ENCODE data around the gene CYTH1. TPM values are rescaled to one million over a fixed set of nuclear protein-coding genes. Genes with fewer than 3 reads are reported as not detected.

CYTH1 gene
- total RNA-seq, 1 experiment from 2014 or later, result 20.0 TPM

- no peak for TF ChIP-seq AFF4 (CRISPR knock-in tag; IDR thresholded peaks at IDR 0.05; ENCODE audit: borderline replicate concordance)
Observed at GRCh38 chr17:78655251-78655940, 126.7 kb downstream of the CYTH1 start (continued).

GRCh38 chr17:78654325-78654724 lies 127.7 kb downstream of the CYTH1 start:
- TF ChIP-seq ZSCAN18 (CRISPR knock-in tag; IDR thresholded peaks at IDR 0.05), result no peak
- TF ChIP-seq NR2C2 (CRISPR knock-in tag; IDR thresholded peaks at IDR 0.05), result no peak
- TF ChIP-seq, protein P1, sequence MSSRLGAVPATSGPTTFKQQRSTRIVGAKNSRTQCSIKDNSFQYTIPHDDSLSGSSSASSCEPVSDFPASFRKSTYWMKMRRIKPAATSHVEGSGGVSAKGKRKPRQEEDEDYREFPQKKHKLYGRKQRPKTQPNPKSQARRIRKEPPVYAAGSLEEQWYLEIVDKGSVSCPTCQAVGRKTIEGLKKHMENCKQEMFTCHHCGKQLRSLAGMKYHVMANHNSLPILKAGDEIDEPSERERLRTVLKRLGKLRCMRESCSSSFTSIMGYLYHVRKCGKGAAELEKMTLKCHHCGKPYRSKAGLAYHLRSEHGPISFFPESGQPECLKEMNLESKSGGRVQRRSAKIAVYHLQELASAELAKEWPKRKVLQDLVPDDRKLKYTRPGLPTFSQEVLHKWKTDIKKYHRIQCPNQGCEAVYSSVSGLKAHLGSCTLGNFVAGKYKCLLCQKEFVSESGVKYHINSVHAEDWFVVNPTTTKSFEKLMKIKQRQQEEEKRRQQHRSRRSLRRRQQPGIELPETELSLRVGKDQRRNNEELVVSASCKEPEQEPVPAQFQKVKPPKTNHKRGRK (CRISPR knock-in tag; IDR thresholded peaks at IDR 0.05; ENCODE audit: borderline replicate concordance), result no peak
- no peak for TF ChIP-seq NR3C1 (CRISPR knock-in tag; conservative IDR thresholded peaks at IDR 0.05; ENCODE audit: low read depth)
- no peak for TF ChIP-seq GTF2I (CRISPR knock-in tag; conservative IDR thresholded peaks at IDR 0.05)
- no peak for TF ChIP-seq MXD4 (CRISPR knock-in tag; IDR thresholded peaks at IDR 0.05; ENCODE audit: borderline replicate concordance)
- no peak for TF ChIP-seq TEAD4 (CRISPR knock-in tag; IDR thresholded peaks at IDR 0.05)
- TF ChIP-seq, protein P2, sequence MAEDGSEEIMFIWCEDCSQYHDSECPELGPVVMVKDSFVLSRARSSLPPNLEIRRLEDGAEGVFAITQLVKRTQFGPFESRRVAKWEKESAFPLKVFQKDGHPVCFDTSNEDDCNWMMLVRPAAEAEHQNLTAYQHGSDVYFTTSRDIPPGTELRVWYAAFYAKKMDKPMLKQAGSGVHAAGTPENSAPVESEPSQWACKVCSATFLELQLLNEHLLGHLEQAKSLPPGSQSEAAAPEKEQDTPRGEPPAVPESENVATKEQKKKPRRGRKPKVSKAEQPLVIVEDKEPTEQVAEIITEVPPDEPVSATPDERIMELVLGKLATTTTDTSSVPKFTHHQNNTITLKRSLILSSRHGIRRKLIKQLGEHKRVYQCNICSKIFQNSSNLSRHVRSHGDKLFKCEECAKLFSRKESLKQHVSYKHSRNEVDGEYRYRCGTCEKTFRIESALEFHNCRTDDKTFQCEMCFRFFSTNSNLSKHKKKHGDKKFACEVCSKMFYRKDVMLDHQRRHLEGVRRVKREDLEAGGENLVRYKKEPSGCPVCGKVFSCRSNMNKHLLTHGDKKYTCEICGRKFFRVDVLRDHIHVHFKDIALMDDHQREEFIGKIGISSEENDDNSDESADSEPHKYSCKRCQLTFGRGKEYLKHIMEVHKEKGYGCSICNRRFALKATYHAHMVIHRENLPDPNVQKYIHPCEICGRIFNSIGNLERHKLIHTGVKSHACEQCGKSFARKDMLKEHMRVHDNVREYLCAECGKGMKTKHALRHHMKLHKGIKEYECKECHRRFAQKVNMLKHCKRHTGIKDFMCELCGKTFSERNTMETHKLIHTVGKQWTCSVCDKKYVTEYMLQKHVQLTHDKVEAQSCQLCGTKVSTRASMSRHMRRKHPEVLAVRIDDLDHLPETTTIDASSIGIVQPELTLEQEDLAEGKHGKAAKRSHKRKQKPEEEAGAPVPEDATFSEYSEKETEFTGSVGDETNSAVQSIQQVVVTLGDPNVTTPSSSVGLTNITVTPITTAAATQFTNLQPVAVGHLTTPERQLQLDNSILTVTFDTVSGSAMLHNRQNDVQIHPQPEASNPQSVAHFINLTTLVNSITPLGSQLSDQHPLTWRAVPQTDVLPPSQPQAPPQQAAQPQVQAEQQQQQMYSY (CRISPR knock-in tag; IDR thresholded peaks at IDR 0.05), result no peak
- no peak for TF ChIP-seq ATF2 (CRISPR knock-in tag; IDR thresholded peaks at IDR 0.05; ENCODE audit: borderline replicate concordance, low read depth)
- no peak for TF ChIP-seq ZNF416 (CRISPR knock-in tag; IDR thresholded peaks at IDR 0.05)
- no peak for TF ChIP-seq CREB1 (CRISPR knock-in tag; IDR thresholded peaks at IDR 0.05)
- no peak for TF ChIP-seq CBFB (CRISPR knock-in tag; IDR thresholded peaks at IDR 0.05; ENCODE audit: low read depth)
- no peak for TF ChIP-seq USF2 (CRISPR knock-in tag; IDR thresholded peaks at IDR 0.05)
- CTCF ChIA-PET, result interaction anchor here (1.6 to 2.2 kb wide), 2 partner anchors 10 to 157 kb away, joined by 3 to 6 read pairs; no protein-coding TSS in a partner anchor
- H3K4me3 Mint-ChIP-seq, result no peak overlapping the region
- no peaks in the 10 kb centered on the region for H3K9me3 Mint-ChIP-seq
- H3K27ac Mint-ChIP-seq, result no peak overlapping the region
- H3K36me3 Mint-ChIP-seq, result no peaks in the 10 kb centered on the region
- no peak for DNase-seq (ENCODE audit: low spot score)
- POLR2A ChIA-PET, result no interaction called here
- no peaks in the 10 kb centered on the region for H3K4me1 Mint-ChIP-seq
- ATAC-seq, result no peak
- no peaks in the 10 kb centered on the region for H3K27me3 Mint-ChIP-seq (ENCODE audit: low read depth)

All from WTC11 (cell line).